Neutrophil (primary cell): ENCODE data around the gene HOXA11.

Source experiments
- H3K27ac ChIP-seq: fragments of 200-600 bp; sonication (generic); 2 replicates; pipeline ENCODE4 v1.5.1; 2016; ENCODE audit warnings: mild to moderate bottlenecking, moderate library complexity
- H3K27me3 ChIP-seq: fragments of 200-600 bp; sonication (generic); 2 replicates; pipeline ENCODE4 v1.6.0; 2016; ENCODE audit warnings: mild to moderate bottlenecking
- H3K36me3 ChIP-seq: fragments of 200-600 bp; sonication (generic); 2 replicates; pipeline ENCODE4 v1.5.1; 2017
- H3K4me1 ChIP-seq, 2 experiments: fragments of 200-600 bp in 1 of 2; sonication (generic) in 1 of 2; 1 replicate in 1 of 2; 2 replicates in 1 of 2; pipeline versions ENCODE4 v1.5.1 to v1.6.1; 2013 to 2016; ENCODE audit warnings: low read depth in 1 of 2, low read length in 1 of 2, mild to moderate bottlenecking in 1 of 2, moderate library complexity in 1 of 2; ENCODE audit not compliant: control insufficient read depth in 1 of 2, insufficient read depth in 1 of 2
- H3K4me3 ChIP-seq, 2 experiments: fragments of 200-600 bp in 1 of 2; sonication (generic) in 1 of 2; 1 replicate in 1 of 2; 2 replicates in 1 of 2; pipeline ENCODE4 v1.5.1; 2013 to 2016; ENCODE audit warnings: low read depth in 1 of 2, low read length in 1 of 2, mild to moderate bottlenecking in 1 of 2, moderate library complexity in 1 of 2
- H3K9me3 ChIP-seq: fragments of 200-600 bp; sonication (generic); 2 replicates; pipeline ENCODE4 v1.5.1; 2016
- CTCF ChIP-seq: fragments of 200-600 bp; sonication (generic); IDR thresholded peaks from 2 replicates; pipeline ENCODE4 v1.5.1; 2016; ENCODE audit warnings: antibody characterized with exemption

Gene HOXA11

DNA sequence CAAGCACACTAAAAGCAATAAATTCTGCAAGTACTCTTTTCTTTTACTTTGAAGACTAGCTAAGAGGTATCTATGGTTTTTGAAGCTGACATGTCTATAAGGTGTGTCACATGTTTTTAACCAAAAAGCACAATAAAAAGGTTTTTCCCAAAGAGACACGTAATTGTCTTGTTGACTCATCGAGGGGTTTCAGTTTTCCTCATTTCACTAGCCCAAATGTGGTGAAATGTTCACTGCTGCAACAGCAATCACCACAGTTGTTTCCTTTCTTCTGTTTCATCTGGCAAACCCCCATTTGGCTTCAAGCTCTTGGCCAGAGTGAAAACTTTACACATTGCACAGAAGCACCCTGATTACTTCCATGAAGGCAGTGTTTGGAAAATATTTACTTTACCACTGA lies 50.6 kb downstream of the HOXA11 start:
- TF ChIP-seq CTCF = no peak
- Histone ChIP-seq H3K4me1 (peaks cover 25 to 31% of the 10 kb centered on the region in 2 experiments), H3K36me3 (no peaks in the 10 kb centered on the region), H3K27ac (no peak overlapping the region), H3K27me3 (peaks cover 61% of the 10 kb centered on the region), H3K9me3 (no peaks in the 10 kb centered on the region), H3K4me3 (no peak overlapping the region)

DNA sequence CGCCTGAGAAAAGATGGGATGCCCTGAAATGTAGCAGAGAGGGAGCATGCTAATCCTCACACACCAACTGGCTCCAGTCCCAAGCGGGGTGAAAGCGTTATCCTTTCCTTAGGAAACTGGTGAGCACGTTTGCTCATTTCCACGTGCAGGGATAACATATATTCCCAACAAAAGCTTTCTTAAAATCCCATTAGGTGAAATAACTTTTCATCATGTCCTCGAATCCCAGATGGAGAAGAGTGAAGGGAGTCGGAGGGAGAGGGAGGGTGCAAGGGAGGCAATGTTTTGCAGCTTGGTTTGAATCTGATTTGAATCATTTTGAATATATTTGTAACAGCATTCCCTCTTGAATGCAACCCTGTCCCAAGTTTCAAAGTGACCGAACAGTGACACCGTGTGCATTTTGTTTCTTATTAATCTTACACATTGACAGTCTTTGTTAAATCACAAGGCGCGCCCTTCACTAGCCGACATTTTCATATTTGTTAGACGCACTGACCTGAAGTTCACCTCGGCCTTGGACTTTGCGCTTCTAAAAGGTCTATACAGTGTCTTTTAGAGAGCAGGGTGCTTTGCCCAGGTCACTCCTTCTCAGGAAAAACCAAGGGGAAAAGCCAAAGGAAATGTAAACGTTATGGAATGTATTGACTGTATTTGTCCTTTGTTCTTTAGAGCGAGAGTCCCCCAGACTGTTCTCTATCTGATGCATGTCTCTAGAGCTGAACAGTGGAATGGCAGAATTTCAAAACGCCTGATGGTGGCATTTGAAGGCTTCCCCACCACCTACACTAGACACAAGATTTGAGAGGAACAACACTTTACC lies 51.4 kb downstream of the HOXA11 start:
- H3K27me3 ChIP-seq = peaks cover 64% of the 10 kb centered on the region
- no peak for TF ChIP-seq CTCF
- H3K4me3 ChIP-seq = no peak overlapping the region
- H3K27ac ChIP-seq = no peak overlapping the region
- H3K4me1 ChIP-seq = peaks cover 25 to 31% of the 10 kb centered on the region in 2 experiments
- H3K9me3 ChIP-seq = no peaks in the 10 kb centered on the region
- no peaks in the 10 kb centered on the region for H3K36me3 ChIP-seq

DNA sequence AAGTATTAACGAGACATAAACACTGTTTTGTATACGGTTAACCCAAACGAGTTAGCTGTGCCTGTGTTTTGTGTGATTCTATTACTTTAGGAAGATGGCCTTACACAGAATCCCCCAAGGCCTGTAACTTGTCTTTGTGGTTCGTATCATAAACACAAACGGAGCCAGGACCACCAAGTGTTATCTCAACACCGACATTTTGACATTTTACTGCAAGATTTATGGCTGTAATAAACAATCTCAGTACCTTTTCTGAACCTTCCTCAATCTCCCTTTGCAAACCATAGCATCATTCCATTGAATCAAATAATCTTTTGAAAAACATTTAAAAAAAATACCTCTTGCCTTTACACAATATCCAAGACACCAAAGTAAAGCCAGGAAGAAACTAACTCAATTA lies 52.1 kb downstream of the HOXA11 start:
- no peak overlapping the region for H3K4me3 ChIP-seq
- peaks cover 25 to 31% of the 10 kb centered on the region in 2 experiments for H3K4me1 ChIP-seq
- H3K27me3 ChIP-seq = peaks cover 63% of the 10 kb centered on the region
- TF ChIP-seq CTCF = no peak
- H3K27ac ChIP-seq = no peak overlapping the region
- no peaks in the 10 kb centered on the region for H3K9me3 ChIP-seq
- H3K36me3 ChIP-seq = no peaks in the 10 kb centered on the region

GRCh38 chr7:27132214-27132613 lies 52.8 kb downstream of the HOXA11 start:
- Histone ChIP-seq H3K9me3 (no peaks in the 10 kb centered on the region), H3K27ac (no peak overlapping the region), H3K4me3 (no peak overlapping the region), H3K27me3 (peaks cover 63% of the 10 kb centered on the region), H3K4me1 (peaks cover 25 to 31% of the 10 kb centered on the region in 2 experiments), H3K36me3 (no peaks in the 10 kb centered on the region)
- TF ChIP-seq CTCF = no peak

GRCh38 chr7:27131390-27131819 lies 53.6 kb downstream of the HOXA11 start:
- peak overlapping the region; percentile 77 for H3K27ac ChIP-seq
- TF ChIP-seq CTCF = no peak
- peaks cover 63% of the 10 kb centered on the region for H3K27me3 ChIP-seq
- H3K36me3 ChIP-seq = no peaks in the 10 kb centered on the region
- no peaks in the 10 kb centered on the region for H3K9me3 ChIP-seq
- peak overlapping the region; percentile 66 to 81 for H3K4me3 ChIP-seq
- H3K4me1 ChIP-seq = peaks cover 25 to 31% of the 10 kb centered on the region in 2 experiments
